Esophagus muscularis mucosa (tissue), 3 donors: Measurements from ENCODE around the gene ADCY10.

Experiments used
- CTCF ChIP-seq, 3 experiments: fragments of 200-600 bp in 2 of 3; fragments of 450-650 bp in 1 of 3; sonication (generic) in 2 of 3; IDR thresholded peaks; one replicate each; pipeline ENCODE4 v1.5.1; 2017 to 2019; ENCODE audit warnings: antibody characterized with exemption in 3 of 3, mild to moderate bottlenecking in 2 of 3, moderate library complexity in 1 of 3
- POLR2A ChIP-seq: fragments of 450-650 bp; IDR thresholded peaks from one replicate; pipeline ENCODE4 v1.6.1; 2017; ENCODE audit warnings: antibody characterized with exemption, moderate library complexity, mild to moderate bottlenecking, low read depth

- no peak for TF ChIP-seq CTCF (IDR thresholded peaks at IDR 0.05)
- no peak for TF ChIP-seq POLR2A
Measured at GRCh38 chr1:167938080-167938636, 24.2 kb upstream of the ADCY10 start.
